ENCODE results near the gene WDR20. TPM values are rescaled to one million over a fixed set of nuclear protein-coding genes. Genes with fewer than 3 reads are reported as not detected.

WDR20 gene
- total RNA-seq, 1 experiment from 2014 or later = 23.7 TPM

DNA sequence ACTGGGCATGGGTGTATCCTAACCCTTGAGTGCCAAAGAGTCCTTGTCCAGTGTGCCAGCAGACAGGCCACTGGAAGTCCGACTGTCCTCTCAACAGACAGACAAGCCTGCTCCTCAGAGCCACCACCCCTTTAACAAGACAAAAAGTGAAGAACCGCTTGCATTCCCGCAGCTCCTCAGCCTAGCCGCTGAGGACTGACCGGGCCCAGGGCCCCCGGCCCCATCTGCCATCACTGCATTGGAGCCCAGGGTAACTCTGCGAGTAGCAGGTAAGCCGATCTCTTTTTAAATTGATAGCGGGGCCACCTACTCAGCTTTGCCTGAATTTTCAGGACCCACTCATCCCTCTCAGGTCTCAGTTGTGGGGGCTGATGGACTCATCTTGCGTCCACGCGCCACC is 96.3 kb downstream of the WDR20 start:
- Histone ChIP-seq H3F3A (ENCODE audit: low read length, unreplicated experiment) (no peaks in the 10 kb centered on the region), H3K4me2 (ENCODE audit: low read length) (no peak overlapping the region), H3K4me1 (ENCODE audit: insufficient read depth, low read length) (peaks cover 12% of the 10 kb centered on the region), H3K79me2 (ENCODE audit: low read length) (peaks cover 23% of the 10 kb centered on the region; the same call in 1 of the 2 replicates), H3K9me3 (ENCODE audit: low read length) (no peaks in the 10 kb centered on the region), H3K4me3 (ENCODE audit: low read length) (no peak overlapping the region), H4K20me1 (ENCODE audit: low read length) (no peaks in the 10 kb centered on the region), H3K27me3 (ENCODE audit: low read length) (no peaks in the 10 kb centered on the region), H2AFZ (ENCODE audit: low read length) (no peak overlapping the region), H3K27ac (ENCODE audit: low read length) (peak overlapping the region; percentile 63), H3K36me3 (ENCODE audit: low read depth, low read length) (peaks cover 21% of the 10 kb centered on the region), H3K9me2 (replicated peaks; ENCODE audit: low read length) (no peaks in the 10 kb centered on the region), H3K9ac (ENCODE audit: low read length) (peak overlapping the region; percentile 58)
- DNase-seq (no peak), ATAC-seq (peak; percentile 10; the same call in 1 of the 2 replicates)
- no peak for TF ChIP-seq EZH2 (IDR thresholded peaks at IDR 0.05; ENCODE audit: low read length, unreplicated experiment)
- TF ChIP-seq, protein P1, sequence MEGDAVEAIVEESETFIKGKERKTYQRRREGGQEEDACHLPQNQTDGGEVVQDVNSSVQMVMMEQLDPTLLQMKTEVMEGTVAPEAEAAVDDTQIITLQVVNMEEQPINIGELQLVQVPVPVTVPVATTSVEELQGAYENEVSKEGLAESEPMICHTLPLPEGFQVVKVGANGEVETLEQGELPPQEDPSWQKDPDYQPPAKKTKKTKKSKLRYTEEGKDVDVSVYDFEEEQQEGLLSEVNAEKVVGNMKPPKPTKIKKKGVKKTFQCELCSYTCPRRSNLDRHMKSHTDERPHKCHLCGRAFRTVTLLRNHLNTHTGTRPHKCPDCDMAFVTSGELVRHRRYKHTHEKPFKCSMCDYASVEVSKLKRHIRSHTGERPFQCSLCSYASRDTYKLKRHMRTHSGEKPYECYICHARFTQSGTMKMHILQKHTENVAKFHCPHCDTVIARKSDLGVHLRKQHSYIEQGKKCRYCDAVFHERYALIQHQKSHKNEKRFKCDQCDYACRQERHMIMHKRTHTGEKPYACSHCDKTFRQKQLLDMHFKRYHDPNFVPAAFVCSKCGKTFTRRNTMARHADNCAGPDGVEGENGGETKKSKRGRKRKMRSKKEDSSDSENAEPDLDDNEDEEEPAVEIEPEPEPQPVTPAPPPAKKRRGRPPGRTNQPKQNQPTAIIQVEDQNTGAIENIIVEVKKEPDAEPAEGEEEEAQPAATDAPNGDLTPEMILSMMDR (conservative IDR thresholded peaks at IDR 0.05; ENCODE audit: low read depth, low read length) = no peak
- no peak for TF ChIP-seq EZH2phosphoT487 (IDR thresholded peaks at IDR 0.05; ENCODE audit: borderline replicate concordance, low read length)
- POLR2A ChIA-PET (ENCODE audit: unreplicated experiment) = no interaction called here
- intact Hi-C loops (cut with micrococcal nuclease) = no loop called here
- no TSS peak for BruUV-seq (replicated peaks)
- CTCF ChIA-PET = interaction anchor here (0.7 kb wide), 1 partner anchor 1759 kb away, joined by 3 read pairs; no protein-coding TSS in a partner anchor

DNA sequence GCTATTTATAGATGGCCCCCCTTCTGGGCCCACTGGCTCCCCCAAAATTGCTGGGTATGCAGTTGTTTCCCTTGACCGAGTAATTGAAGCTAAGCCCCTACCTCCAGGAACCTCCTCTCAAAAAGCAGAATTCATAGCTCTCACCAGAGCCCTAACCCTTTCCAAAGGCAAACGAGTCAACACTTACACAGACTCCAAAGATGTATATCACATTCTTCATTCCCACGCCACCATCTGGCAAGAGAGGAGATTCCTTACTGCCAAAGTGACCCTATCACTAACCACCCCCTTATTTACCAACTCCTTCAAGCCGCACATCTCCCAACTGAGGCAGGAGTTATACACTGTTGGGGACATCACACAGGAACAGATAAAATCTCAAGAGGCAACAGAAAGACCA is 98.4 kb downstream of the WDR20 start:
- no TSS peak for BruUV-seq (replicated peaks)
- Histone ChIP-seq H3K9me3 (ENCODE audit: low read length) (no peaks in the 10 kb centered on the region), H3K27ac (ENCODE audit: low read length) (peak overlapping the region; percentile 37; the same call in 1 of the 2 replicates), H3K36me3 (ENCODE audit: low read depth, low read length) (peaks cover 4% of the 10 kb centered on the region; the same call in 1 of the 2 replicates), H3F3A (ENCODE audit: low read length, unreplicated experiment) (no peaks in the 10 kb centered on the region), H3K4me3 (ENCODE audit: low read length) (no peak overlapping the region), H3K27me3 (ENCODE audit: low read length) (no peaks in the 10 kb centered on the region), H3K9me2 (replicated peaks; ENCODE audit: low read length) (no peaks in the 10 kb centered on the region), H3K4me1 (ENCODE audit: insufficient read depth, low read length) (peaks cover 12% of the 10 kb centered on the region), H3K79me2 (ENCODE audit: low read length) (peaks cover 23% of the 10 kb centered on the region; the same call in 1 of the 2 replicates), H3K9ac (ENCODE audit: low read length) (no peak overlapping the region), H4K20me1 (ENCODE audit: low read length) (no peaks in the 10 kb centered on the region), H2AFZ (ENCODE audit: low read length) (no peak overlapping the region), H3K4me2 (ENCODE audit: low read length) (no peak overlapping the region)
- CTCF ChIA-PET = interaction anchor here (0.6 kb wide), 1 partner anchor 76 kb away, joined by 4 read pairs; no protein-coding TSS in a partner anchor
- no peak for ATAC-seq
- POLR2A ChIA-PET (ENCODE audit: unreplicated experiment) = no interaction called here
- peak; percentile 16 for DNase-seq
- TF ChIP-seq EZH2 (IDR thresholded peaks at IDR 0.05; ENCODE audit: low read length, unreplicated experiment) (no peak), EZH2phosphoT487 (IDR thresholded peaks at IDR 0.05; ENCODE audit: borderline replicate concordance, low read length) (no peak)
- TF ChIP-seq, protein P1 (conservative IDR thresholded peaks at IDR 0.05; ENCODE audit: low read depth, low read length) = no peak
- intact Hi-C loops (cut with micrococcal nuclease) = no loop called here

DNA sequence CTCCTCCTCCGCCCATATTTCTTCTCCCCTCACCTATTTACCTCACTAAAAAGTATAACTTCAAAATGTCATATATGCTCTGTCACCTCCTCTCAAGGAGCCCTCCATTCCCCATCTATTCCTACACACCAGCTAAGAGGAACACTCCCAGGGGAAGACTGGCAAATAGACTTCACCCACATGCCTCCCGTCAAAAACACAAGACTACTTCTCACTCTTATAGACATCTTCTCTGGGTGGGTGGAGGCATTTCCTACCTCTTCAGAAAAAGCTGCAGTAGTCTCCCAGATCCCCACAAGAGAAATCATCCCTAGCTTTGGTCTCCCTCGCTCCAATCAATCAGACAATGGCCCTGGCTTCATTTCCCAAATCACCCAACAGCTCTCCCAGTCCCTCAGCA is 99.1 kb downstream of the WDR20 start:
- peaks cover 12% of the 10 kb centered on the region for H3K4me1 ChIP-seq (ENCODE audit: insufficient read depth, low read length)
- peak overlapping the region; percentile 5; the same call in 1 of the 2 replicates for H3K27ac ChIP-seq (ENCODE audit: low read length)
- H3K36me3 ChIP-seq (ENCODE audit: low read depth, low read length) = no peaks in the 10 kb centered on the region
- TF ChIP-seq EZH2phosphoT487 (IDR thresholded peaks at IDR 0.05; ENCODE audit: borderline replicate concordance, low read length) (no peak), EZH2 (IDR thresholded peaks at IDR 0.05; ENCODE audit: low read length, unreplicated experiment) (no peak)
- TF ChIP-seq, protein P1 (conservative IDR thresholded peaks at IDR 0.05; ENCODE audit: low read depth, low read length) = no peak
- H3K9ac ChIP-seq (ENCODE audit: low read length) = no peak overlapping the region
- CTCF ChIA-PET = interaction anchor here (0.6 kb wide), 1 partner anchor 75 kb away, joined by 4 read pairs; no protein-coding TSS in a partner anchor
- no TSS peak for BruUV-seq (replicated peaks)
- no peaks in the 10 kb centered on the region for H3K9me3 ChIP-seq (ENCODE audit: low read length)
- no peaks in the 10 kb centered on the region for H3K27me3 ChIP-seq (ENCODE audit: low read length)
- peaks cover 22% of the 10 kb centered on the region; the same call in 1 of the 2 replicates for H3K79me2 ChIP-seq (ENCODE audit: low read length)
- no peaks in the 10 kb centered on the region for H4K20me1 ChIP-seq (ENCODE audit: low read length)
- intact Hi-C loops (cut with micrococcal nuclease) = no loop called here
- POLR2A ChIA-PET (ENCODE audit: unreplicated experiment) = no interaction called here
- no peaks in the 10 kb centered on the region for H3F3A ChIP-seq (ENCODE audit: low read length, unreplicated experiment)
- ATAC-seq (no peak), DNase-seq (no peak)
- no peaks in the 10 kb centered on the region for H3K9me2 ChIP-seq (replicated peaks; ENCODE audit: low read length)
- H3K4me2 ChIP-seq (ENCODE audit: low read length) = no peak overlapping the region
- H2AFZ ChIP-seq (ENCODE audit: low read length) = no peak overlapping the region
- H3K4me3 ChIP-seq (ENCODE audit: low read length) = no peak overlapping the region
